Calu3 (cell line): ENCODE data around the gene FOXL2. TPM values are rescaled to one million over a fixed set of nuclear protein-coding genes. Genes with fewer than 3 reads are reported as not detected.
A peak's percentile ranks its signal among the peaks of the same experiment; 100 is the strongest.
"Not testable (repeated sequence)": the region's sequence is repeated elsewhere in the genome, so short reads cannot be mapped to it uniquely, and the experiment has no call there.

ENCODE experiments used
- BruUV-seq: library from RNA; stranded (reverse); fragments of 400-500 nt; replicated peaks from 2 replicates; lab custom pipeline; 2021; lab: Mats Ljungman, UMichigan
- CTCF ChIA-PET: fragments of 300-600 bp; sonication (Branson Sonifier 250); formaldehyde crosslinking; loops from one replicate; lab custom pipeline; 2022; ENCODE audit warnings: antibody characterized with exemption; lab: Charles Lee
- DNase-seq: peaks from one replicate; pipeline ENCODE4 v3.0.0; 2022
- H3K27ac Mint-ChIP-seq: one replicate; pipeline ENCODE4 v1.8.0; 2022; ENCODE audit warnings: mixed read lengths; ENCODE audit not compliant: unreplicated experiment
- H3K27me3 Mint-ChIP-seq: one replicate; pipeline ENCODE4 v1.8.0; 2022; ENCODE audit warnings: mixed read lengths; ENCODE audit not compliant: unreplicated experiment
- H3K36me3 Mint-ChIP-seq: one replicate; pipeline ENCODE4 v1.8.0; 2022; ENCODE audit warnings: mild to moderate bottlenecking, moderate library complexity, mixed read lengths; ENCODE audit not compliant: insufficient read depth, unreplicated experiment
- H3K4me1 Mint-ChIP-seq: one replicate; pipeline ENCODE4 v1.8.0; 2022; ENCODE audit warnings: mild to moderate bottlenecking, low read depth, mixed read lengths; ENCODE audit not compliant: unreplicated experiment
- H3K4me3 Mint-ChIP-seq: one replicate; pipeline ENCODE4 v1.8.0; 2022; ENCODE audit warnings: mild to moderate bottlenecking, low read depth, moderate library complexity, mixed read lengths; ENCODE audit not compliant: unreplicated experiment
- H3K9me3 Mint-ChIP-seq: one replicate; pipeline ENCODE4 v1.8.0; 2022; ENCODE audit warnings: low read depth, mixed read lengths; ENCODE audit not compliant: unreplicated experiment
- intact Hi-C: fragments of 100-400 bp; cut with micrococcal nuclease; formaldehyde crosslinking; loops from one replicate; pipeline ENCODE4 v1.10.0; 2022; ENCODE audit not compliant: unreplicated experiment
- total RNA-seq: library from RNA; stranded (reverse); gene quantifications from 2 replicates; pipeline ENCODE4 v1.2.3, GENCODE V29; 2022
- TF ChIP-seq, protein P1 (sequence below): fragments of 200-600 bp; IDR thresholded peaks from one replicate; pipeline ENCODE4 v1.8.0; 2022; ENCODE audit warnings: antibody characterized with exemption; ENCODE audit not compliant: unreplicated experiment

The FOXL2 gene
- total RNA-seq, 1 experiment from 2014 or later: 0.42 TPM

DNA sequence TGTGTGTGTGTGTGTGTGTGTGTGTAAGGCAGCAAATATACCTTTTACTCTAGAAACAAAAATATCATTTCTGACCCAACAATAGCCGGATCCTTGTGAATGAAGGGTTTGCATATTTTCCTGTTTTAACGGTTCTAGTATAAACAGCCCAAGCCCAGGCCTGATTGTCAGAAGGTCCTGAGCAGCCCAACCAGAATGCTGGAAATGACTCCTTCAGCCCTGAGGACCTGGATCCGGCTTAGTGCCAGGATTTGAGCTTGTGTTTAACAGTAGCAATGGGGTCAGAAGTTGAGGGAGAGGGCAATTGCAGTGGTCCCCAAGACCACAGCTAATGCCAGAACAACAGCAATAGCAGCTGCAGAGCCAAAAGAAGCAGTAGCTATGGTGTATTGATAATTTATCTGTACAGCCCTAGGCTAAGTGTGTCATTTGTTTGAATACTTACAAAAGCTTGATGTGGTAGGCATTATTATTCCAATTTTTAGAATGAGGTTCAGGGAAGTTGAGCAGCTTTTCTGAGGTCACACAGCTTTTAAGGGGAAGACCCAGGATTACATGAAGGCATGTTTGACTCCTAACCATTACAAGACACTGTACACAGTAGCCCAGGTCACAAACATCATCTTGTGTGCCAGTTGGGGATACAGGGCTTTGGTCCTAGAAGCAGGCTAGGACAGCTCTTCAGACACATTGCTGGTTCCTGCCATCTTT lies 12.8 kb downstream of the FOXL2 start:
- TF ChIP-seq, protein P1, sequence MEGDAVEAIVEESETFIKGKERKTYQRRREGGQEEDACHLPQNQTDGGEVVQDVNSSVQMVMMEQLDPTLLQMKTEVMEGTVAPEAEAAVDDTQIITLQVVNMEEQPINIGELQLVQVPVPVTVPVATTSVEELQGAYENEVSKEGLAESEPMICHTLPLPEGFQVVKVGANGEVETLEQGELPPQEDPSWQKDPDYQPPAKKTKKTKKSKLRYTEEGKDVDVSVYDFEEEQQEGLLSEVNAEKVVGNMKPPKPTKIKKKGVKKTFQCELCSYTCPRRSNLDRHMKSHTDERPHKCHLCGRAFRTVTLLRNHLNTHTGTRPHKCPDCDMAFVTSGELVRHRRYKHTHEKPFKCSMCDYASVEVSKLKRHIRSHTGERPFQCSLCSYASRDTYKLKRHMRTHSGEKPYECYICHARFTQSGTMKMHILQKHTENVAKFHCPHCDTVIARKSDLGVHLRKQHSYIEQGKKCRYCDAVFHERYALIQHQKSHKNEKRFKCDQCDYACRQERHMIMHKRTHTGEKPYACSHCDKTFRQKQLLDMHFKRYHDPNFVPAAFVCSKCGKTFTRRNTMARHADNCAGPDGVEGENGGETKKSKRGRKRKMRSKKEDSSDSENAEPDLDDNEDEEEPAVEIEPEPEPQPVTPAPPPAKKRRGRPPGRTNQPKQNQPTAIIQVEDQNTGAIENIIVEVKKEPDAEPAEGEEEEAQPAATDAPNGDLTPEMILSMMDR: no peak
- DNase-seq: no peak
- H3K4me1 Mint-ChIP-seq: peaks cover 47% of the 10 kb centered on the region
- peaks cover 58% of the 10 kb centered on the region for H3K27me3 Mint-ChIP-seq
- H3K4me3 Mint-ChIP-seq: no peak overlapping the region
- H3K9me3 Mint-ChIP-seq: no peaks in the 10 kb centered on the region
- peaks cover 18% of the 10 kb centered on the region for H3K36me3 Mint-ChIP-seq
- BruUV-seq: no TSS peak
- H3K27ac Mint-ChIP-seq: no peak overlapping the region
- intact Hi-C loops: no loop called here
- CTCF ChIA-PET: interaction anchor here (0.8 to 2.1 kb wide), 3 partner anchors 11 to 178 kb away, joined by 3 to 5 read pairs (median 5); no protein-coding TSS in a partner anchor

DNA sequence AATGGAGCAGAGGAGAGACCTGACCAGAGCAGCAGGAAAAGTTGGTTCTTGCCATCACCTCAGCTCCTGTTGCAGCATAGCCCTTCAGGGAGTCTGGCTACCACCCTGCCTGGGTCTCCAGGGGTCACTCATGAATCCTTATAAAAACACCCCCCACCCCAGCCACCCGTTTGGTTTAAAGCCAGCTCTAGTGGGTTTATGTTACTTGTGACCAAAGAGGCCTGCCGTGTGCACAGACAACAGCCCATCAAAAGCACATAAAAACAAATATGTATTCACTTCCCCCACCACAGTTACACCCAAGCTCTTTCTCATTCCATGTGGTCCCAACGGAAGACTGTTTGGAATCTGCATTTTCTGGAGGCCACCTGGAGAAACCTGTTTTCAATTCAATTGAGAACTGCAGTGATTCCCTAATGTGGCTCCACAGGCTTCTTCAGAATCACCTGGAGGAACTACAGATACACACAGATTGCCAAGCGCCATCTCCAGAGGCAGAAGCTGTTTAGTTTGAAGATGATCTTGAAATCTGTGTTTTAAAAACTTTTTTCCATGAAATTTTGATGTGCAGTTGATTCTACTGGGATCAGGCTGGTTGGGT lies 13.8 kb downstream of the FOXL2 start:
- Mint-ChIP-seq H3K9me3 (no peaks in the 10 kb centered on the region), H3K4me1 (peaks cover 41% of the 10 kb centered on the region), H3K27ac (no peak overlapping the region), H3K4me3 (no peak overlapping the region), H3K36me3 (peaks cover 18% of the 10 kb centered on the region), H3K27me3 (peaks cover 49% of the 10 kb centered on the region)
- no peak for DNase-seq
- CTCF ChIA-PET: interaction anchor here (0.6 to 2.1 kb wide), 5 partner anchors 10 to 47 kb away, joined by 3 to 6 read pairs (median 5); no protein-coding TSS in a partner anchor
- TF ChIP-seq, protein P1: no peak
- no TSS peak for BruUV-seq
- intact Hi-C loops: no loop called here

DNA sequence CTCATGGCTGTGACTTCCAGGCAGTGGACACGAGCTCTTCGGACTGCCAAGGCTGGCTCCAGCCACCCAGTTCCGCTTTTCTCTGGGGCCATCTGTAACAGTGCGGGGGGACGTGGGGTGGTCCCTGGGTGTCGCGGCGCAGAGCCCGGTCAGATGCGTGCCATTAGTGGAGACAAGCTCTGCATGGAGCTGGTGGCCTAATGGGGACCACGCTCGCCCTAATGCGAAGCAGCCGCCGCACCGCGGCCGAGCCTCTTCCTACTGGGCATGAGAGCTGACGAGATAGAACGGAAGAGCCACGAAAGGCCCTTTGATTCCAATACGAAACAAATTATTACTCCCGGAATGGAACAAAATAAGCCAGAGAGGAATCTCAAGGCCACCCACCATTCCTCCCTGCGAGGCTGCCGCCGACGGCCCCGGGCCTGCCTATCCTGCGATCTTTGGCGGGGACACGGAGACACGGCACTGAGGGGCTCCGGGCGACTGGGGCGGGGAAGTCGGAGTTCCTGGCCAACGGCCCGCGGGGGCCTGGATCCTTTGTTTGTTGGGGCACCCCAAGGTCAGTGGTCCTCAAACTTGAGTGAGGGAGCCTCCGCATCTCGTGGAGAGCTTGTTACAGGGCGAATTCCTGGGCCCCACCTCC lies 18.1 kb downstream of the FOXL2 start:
- TF ChIP-seq, protein P1: no peak
- BruUV-seq: no TSS peak

DNA sequence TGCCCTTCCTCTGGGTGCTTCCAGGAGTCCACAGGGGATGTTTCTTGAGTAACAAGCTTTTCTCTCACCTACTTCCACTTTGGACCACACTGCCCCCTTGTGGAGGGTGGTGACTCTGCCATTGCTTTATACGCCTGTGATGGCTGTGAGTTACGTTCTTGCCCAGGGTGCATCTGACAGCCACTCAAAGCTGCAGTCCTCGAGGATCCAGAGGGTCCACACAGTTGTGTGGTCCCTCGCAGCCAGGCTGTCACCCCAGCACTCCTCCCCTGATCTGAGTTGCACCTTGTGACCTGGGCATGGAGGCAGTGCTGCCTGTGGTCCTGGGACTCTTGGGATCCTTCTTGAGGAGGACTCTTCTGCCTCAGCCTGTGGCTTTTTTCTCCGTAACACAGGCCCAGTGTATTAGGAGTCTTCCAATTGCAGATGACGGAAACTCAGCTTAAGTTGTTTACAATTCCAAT lies 23.4 kb downstream of the FOXL2 start:
- Mint-ChIP-seq H3K27me3 (no peaks in the 10 kb centered on the region), H3K9me3 (no peaks in the 10 kb centered on the region), H3K4me3 (no peak overlapping the region), H3K27ac (no peak overlapping the region), H3K4me1 (peaks cover 14% of the 10 kb centered on the region), H3K36me3 (no peaks in the 10 kb centered on the region)
- CTCF ChIA-PET: interaction anchor here (0.6 to 3.5 kb wide), 34 partner anchors 8 to 736 kb away, joined by 3 to 40 read pairs (median 4); partner anchors contain the start of genes ARMC8, CEP70, ESYT3 and FOXL2
- TF ChIP-seq, protein P1: peak; percentile 90
- no TSS peak for BruUV-seq
- DNase-seq: peak; percentile 98
- intact Hi-C loops: loop anchor here (1.0 to 5.0 kb wide), 6 partner anchors 224 to 741 kb away; partner anchors contain the start of gene CEP70

More for the DNA sequence above, 18.1 kb downstream of the FOXL2 start:
- H3K4me1 Mint-ChIP-seq: peaks cover 12% of the 10 kb centered on the region
- intact Hi-C loops: no loop called here
- H3K27ac Mint-ChIP-seq: no peak overlapping the region
- H3K36me3 Mint-ChIP-seq: no peaks in the 10 kb centered on the region
- H3K9me3 Mint-ChIP-seq: no peaks in the 10 kb centered on the region
- peaks cover 12% of the 10 kb centered on the region for H3K27me3 Mint-ChIP-seq
- CTCF ChIA-PET: interaction anchor here (0.6 kb wide), 1 partner anchor 1118 kb away, joined by 3 read pairs; no protein-coding TSS in a partner anchor
- H3K4me3 Mint-ChIP-seq: no peak overlapping the region
- DNase-seq: no peak

DNA sequence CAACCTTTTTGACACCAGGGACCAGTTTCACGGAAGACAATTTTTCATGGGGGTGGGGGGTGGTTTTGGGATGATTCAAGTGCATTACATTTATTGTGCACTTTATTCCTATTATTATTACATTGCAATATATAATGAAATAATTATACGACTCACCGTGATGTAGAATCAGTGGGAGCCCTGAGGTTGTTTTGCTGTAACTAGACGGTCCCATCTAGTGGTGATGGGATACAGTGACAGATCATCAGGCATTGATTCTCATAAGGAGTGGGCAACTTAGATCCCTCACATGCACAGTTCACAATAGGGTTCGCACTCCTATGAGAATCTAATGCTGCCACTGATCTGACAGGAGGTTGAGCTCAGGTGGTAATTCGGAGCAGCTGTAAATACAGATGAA lies 24.5 kb downstream of the FOXL2 start:
- not testable (repeated sequence) for H3K27ac Mint-ChIP-seq, H3K36me3 Mint-ChIP-seq, DNase-seq, BruUV-seq, H3K4me3 Mint-ChIP-seq, H3K27me3 Mint-ChIP-seq, H3K9me3 Mint-ChIP-seq
- peaks cover 14% of the 10 kb centered on the region for H3K4me1 Mint-ChIP-seq
- intact Hi-C loops: loop anchor here (1.0 to 5.0 kb wide), 4 partner anchors 460 to 740 kb away; no protein-coding TSS in a partner anchor
- CTCF ChIA-PET: interaction anchor here (0.5 to 3.5 kb wide), 10 partner anchors 14 to 504 kb away, joined by 3 to 40 read pairs (median 6); partner anchors contain the start of gene CEP70
